GM21619 (cell line): Measurements from ENCODE around the gene ZNF366.

Source experiments
- ATAC-seq: cut with Tn5 transposase; IDR thresholded peaks from one replicate; pipeline ENCODE4 v1.9.1; 2021; ENCODE audit not compliant: unreplicated experiment

ZNF366 gene, protein sequence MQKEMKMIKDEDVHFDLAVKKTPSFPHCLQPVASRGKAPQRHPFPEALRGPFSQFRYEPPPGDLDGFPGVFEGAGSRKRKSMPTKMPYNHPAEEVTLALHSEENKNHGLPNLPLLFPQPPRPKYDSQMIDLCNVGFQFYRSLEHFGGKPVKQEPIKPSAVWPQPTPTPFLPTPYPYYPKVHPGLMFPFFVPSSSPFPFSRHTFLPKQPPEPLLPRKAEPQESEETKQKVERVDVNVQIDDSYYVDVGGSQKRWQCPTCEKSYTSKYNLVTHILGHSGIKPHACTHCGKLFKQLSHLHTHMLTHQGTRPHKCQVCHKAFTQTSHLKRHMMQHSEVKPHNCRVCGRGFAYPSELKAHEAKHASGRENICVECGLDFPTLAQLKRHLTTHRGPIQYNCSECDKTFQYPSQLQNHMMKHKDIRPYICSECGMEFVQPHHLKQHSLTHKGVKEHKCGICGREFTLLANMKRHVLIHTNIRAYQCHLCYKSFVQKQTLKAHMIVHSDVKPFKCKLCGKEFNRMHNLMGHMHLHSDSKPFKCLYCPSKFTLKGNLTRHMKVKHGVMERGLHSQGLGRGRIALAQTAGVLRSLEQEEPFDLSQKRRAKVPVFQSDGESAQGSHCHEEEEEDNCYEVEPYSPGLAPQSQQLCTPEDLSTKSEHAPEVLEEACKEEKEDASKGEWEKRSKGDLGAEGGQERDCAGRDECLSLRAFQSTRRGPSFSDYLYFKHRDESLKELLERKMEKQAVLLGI

DNA sequence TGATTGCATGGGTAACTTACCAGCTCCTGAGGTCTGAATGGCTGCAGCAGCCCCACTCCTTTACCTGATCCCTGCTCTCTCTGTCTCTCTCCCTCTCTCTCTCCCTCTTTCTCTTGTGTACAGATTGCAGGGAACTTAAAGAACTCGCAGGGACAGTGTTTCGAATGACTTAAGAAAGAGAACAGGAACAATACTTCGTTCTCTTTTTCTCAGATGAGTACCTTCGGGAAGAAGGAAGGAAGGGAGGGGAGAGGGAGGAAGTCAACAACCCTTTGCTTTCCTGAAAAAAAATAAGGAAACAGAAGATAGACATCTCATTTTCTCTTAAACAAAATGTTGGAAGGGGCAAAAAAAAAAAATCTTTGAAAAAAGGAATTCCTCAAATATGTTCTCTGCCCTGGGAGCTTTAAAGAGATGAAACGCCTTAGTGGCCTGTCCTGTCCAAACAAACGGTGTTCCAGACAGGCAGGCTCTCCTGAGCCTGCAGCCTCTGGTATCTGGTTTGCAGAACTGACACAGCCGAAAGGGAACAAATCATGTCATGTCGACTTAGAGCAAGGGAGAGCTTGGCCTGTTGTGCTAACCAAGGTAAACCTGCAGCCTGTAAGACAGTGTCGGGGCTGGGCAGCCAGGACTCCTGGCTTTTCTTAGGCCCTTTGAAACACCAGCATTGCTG lies at the start of gene ZNF366:
TSS of gene ZNF366 (minus strand) at position 180 of the 676 bp plus-strand sequence. CDS start 45,914 bp downstream, outside the sequence.
- no peak for ATAC-seq

DNA sequence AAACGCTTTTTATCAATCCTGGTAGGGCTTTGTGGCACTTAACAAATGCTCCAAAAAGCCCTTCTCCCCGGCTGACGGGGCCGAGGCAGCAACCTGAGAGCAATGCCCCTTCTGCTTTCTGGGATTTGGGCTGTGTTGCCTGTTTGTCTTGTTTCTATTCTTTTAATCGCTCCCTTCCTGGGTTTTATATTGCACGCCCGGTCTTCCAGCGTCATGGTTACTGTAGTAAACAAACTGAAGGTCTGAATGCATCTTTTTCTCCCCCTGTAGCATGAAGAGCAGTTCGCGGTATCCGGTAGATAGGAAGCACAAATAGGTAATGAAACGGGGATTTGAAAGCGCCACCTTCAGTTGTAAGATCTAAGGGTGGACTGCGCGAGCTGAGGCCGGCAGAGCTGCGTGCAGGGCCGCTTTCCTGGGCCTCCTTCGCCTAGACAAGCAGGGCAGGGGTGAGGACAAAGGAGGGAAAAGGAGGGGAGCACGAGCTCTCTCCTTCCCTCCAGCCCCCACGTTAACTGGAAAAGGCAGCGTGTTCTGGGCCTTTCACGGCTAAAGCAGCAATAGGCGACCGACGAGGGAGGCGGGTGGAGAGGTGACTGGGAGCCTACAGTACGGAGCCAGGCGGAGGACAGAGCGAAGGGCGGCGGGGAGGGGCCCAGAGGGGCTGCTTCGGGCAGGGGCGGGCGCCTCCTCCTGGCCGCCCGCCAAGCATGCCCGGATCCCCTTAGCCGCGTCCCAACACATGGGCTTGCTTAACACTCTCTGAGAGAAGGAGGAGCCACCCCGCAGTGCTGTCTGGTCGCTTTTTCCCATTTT lies 49.3 kb upstream of the ZNF366 start:
- peak; percentile 77 for ATAC-seq

DNA sequence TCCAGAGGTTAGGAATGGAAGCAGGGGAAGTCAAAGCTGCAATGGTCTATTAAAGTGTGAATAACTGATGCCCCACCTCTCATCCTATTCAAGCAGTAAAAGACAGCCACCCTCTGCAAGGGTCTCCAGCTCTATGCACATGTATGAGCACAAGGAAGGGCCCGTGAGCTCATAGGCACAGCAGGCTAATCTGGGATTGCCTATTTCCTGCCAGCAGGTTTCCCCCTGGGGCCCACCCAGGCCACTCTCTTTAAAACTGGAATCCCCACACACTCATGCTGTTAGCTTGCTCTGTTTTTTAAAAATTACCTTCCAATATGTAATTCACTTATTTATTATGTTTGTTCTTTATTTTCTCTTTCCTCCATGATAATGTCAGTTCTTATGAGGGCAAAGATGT lies 48.7 kb upstream of the ZNF366 start:
- no peak for ATAC-seq

DNA sequence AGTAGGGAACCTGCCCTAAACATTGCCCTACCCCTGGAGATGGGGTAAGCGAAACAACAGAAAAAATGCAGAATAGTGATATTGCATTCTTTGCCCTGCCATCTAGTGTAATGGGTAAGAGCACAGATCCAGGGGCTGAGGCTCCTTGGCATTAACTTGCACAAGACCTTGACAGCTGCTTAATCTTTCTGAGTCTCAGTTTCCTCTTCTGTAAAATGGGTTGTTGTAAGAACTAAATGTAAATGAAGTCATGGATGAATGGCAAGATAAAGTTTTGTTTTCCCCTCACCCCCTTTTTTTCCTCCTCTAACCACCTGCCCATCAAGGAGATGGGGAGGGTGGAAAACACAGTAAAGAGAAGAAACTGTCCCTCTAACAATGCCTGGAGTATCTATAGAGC lies 47.7 kb upstream of the ZNF366 start:
- ATAC-seq = no peak

DNA sequence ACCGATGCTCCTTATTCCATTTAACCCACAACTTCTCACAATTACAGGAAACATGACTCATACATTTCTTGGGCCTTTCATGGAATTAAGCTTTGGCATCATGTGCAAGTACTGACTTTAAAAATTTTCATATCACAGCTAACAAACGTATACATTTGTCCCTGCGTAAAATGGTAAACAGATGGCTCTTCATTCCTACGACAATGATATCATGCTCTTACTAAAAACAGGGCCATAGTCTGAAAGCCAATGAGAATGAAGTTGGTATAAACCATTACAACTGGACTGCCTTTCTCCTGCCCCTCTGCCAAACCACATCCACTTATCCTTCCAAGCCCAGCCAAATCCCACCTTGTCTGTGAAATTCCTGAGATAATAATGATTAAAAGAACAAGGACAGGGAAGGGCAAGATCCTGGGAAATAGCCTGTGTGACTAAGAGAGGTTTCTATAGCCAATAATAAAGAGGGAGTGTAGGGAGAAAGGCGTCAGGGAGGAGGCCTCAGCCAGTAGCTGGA lies 44.9 kb upstream of the ZNF366 start:
- no peak for ATAC-seq

DNA sequence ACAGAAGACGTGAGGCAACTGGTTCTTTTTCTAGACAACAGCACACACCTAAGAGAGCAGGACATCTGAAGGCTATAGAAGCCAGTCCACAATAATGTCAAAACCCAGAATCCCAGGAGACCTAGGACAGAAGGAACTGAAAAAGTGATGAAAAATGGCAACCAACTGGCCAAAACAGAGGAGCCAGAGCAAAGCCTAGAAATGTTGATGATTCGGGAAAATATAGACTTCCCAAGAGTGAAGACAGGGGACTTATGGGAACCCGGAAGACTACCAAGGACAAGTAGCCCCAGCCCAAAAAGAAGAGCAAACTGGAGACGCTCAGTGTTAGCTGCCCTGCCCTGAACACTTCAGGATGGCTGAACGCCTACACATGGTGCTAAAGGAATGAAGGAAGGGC lies 43.4 kb upstream of the ZNF366 start:
- no peak for ATAC-seq

DNA sequence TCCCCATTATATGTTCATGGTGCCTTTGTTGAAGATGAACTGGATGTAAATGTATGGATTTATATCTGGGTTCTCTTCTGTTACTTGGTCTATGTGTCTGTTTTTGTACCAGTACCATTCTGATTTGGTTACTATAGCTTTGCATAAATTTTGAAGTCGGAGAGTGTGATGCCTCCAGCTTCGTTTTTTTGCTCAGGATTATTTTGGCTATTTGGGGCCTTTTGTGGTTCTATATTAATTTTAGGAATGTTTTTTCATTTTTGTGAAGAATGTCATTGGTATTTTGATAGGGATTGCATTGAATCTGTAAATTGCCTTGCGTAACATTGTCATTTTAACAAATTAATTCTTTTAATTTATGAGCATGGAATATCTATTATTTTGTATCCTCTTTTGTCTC lies 36.6 kb upstream of the ZNF366 start:
- ATAC-seq = no peak

DNA sequence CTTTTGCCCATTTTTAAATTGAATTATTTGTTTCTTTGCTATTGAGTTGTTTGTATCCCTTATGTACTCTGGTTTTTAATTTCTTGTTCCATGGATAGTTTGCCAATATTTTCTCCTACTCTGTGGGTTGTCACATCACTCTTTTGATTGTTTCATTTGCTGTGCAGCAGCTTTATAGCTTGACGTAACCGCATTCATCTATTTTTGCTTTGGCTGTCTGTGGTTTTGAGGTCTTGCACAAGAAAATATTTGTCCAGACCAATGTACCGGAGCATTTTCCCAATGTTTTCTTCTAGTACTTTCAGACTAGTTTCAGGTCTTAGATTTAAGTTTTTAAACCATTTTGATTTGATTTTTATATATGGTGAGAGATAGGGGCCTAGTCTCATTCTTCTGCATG lies 36.2 kb upstream of the ZNF366 start:
- ATAC-seq = no peak

DNA sequence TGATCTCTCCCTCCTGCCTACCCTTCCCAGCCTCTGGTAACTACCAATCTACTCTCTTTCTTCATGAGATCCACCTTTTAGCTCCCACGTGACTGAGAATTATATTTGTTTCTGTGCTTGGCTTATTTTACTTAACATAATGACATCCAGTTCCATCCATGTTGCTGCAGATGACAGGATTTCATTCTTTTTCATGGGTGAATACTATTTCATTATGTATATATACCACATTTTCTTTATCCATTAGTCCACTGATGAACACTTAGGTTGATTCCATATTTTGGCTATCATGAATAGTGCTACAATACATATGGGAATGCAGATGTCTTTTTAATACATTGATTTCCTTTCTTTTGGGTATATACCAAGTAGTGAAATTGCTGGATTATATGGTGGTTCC lies 35.5 kb upstream of the ZNF366 start:
- no peak for ATAC-seq

DNA sequence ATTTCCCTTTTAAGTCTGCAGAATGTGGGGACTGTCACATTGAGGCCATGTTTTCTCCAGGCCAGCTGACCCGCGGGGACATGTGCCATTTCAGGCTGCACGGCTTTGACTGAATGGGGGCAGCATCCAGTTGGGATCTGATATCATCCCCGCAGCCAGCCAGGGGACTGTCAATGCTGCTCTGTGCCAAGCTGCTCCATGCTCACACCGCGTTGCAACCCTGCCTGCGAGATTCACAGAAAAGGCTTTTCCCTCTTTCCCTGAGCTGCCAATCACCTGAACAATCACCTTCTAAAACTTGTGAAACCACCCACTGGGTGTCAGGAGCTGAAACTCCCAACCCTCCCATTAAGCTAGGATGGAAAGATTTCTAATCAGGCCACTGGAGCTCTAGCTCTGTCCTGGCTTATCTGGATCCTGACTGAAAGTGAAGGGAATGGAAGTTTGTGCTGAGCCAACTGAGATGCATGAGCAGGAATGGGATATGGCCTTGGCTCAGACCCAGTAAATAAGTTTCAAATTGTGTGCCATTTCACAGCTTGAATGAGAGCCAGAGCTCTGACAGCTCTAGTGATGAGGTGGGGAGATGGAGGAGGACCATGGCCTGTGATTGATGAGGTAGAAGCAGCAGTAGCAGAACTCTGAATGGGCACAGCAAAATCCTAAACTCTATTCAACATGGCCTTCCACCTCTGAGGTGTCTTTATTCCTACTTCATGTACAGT lies 34.5 kb upstream of the ZNF366 start:
- ATAC-seq = no peak

DNA sequence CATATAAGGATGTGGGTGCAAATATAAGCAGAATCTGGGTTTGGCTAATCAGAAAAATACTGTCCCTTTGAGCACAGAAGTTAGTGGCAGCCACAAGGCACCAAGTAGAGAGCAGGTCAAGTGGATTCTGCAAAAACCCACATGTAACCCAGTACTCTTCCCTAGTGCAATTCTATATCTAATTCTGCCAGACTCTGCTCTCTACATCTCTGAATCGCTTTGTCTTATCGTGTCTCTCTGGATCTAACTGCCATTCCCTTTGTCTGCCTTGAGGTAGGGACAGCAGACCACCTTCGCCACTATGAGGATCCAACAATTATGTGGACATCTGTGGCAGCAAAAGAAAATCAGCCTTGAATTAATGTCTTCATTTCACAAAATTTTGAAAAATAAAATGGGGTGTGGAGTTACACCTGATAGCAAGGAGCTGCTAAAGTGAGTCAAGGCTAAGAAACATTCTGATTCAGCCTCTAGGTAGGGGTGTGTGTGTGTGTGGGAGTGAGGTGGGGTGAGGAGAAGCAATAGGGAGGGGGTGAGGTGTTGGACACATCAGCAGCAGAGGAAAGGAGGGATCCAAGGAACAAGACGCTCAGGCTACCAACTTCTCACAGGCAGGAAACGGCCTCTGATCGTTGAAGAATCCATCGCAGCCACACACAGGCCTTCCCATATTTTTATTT lies 33.7 kb upstream of the ZNF366 start:
- no peak for ATAC-seq

DNA sequence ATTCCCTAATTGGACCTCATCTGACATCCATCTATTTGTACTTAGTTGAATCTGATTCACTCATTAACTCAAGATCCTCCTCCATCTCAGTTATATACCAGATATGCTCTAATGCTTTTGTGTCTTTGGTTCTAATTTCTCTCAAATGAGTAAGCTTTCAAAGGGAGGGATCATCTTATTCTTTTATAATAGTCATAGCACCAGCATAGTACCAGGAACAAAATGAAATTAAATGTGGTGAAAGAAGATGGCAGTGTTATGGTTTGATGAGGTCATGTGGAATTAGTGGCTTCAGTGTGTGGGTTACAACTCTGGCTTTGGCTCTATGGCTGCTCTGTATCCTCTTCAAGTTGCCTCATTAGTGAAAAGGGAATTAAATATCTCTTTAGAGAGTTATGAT lies 32.5 kb upstream of the ZNF366 start:
- ATAC-seq = no peak

DNA sequence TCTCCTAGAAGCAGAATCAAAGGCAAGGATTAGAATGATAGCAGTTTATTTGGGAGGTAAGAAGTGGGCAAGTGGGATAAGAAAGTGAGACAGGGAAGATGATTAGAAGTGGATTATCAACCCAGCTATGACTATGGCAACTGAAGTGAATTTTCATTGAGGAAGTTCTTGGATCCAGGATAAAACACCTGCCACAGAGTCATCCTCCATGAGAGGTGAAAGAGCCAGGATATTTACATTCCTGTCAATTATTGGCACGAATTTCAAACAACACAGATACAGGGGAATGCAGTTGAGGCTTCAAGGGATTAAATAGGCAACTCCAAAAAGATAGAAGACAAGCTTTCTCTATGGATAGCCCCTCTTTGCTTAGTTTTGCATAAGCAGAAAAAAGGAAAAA lies 31.8 kb upstream of the ZNF366 start:
- ATAC-seq = no peak

DNA sequence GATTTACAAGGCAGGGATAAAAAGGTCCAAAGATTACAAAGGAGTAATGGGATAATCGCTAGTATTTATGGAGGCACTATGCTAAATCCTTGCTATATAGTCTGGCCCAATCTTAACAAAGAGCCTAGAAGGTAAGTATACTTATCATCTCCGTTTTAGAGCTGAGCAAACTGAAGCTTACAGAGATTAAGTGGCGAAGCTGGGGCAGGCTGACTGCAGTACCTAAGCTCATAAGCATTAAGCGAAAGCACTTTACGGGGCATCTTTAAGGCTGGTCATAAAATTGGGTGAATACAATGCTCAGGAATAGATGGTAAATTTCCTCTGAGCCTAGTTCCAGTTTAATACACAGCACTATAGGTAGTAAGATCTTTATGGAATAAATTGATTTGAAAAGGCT lies 30.0 kb upstream of the ZNF366 start:
- no peak for ATAC-seq

DNA sequence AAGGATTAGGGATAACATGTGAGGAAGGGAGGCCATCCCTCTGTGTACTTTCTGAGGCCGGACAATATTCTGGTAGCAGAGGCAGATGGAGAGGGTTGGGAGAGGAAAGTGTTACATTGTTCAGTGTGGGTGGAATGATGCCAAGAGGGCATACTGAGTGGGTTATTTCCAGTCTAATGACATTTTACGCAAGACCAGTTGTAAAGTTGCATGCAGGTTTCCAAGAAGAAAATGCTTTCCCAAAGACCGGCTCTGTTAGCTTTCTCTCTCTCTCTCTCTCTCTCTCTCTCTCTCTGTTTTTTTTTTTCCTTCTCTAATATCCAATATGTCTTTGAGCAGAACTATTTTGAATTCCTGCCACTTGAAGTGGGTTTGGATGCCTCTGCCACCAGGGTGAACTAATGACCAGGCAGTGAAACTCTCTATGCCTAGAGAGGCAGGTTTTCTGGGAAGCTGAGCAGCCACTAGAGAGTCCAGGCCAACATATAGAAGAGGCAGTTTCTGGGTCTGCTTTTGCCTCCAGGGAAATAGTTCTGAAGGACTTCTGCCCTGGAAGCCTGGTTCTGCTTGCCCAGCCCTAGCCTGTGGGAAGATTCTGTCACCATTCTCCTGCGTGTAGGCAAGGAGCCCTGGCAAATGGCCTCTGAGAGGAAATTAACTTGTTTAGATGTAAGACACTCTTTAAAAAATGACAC lies 24.4 kb upstream of the ZNF366 start:
- ATAC-seq = no peak

DNA sequence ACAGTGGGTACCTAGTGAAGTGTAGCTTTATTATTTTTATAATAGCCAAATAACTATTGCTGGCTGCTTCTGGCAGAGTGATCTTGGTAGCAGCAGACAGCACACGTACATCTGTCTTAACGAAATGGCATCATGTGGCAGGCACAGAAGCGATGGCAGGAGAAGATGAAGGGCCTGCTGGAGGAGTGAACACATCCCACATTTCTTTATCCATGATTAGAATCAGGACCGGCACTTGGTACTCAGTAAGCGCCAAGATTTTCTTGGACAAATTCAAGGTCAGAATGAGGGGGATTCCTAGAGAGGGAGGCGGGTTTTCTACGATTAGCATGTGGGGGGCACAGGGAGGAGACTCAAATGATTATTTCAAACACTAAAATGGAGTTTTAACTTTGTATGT lies 23.0 kb upstream of the ZNF366 start:
- ATAC-seq = no peak

DNA sequence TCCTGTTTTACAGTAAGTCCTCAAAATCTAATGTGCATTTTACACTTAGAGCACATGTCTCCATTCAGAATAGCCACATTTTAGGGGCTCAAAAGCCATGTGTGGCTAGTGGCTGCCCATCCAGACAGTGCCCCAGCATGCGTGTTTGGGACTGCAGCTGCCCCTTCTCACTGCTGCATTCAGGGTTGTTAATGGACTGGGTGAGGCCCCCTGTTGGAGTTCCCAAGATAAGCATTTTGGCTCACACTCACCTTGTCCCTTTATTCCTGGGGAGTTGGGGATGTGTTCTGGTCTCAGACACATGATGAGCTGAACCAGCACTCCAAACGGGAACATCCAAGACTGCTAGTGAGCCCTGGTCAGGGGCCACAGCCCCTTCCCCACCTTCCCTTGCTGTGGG lies 22.2 kb upstream of the ZNF366 start:
- no peak for ATAC-seq

DNA sequence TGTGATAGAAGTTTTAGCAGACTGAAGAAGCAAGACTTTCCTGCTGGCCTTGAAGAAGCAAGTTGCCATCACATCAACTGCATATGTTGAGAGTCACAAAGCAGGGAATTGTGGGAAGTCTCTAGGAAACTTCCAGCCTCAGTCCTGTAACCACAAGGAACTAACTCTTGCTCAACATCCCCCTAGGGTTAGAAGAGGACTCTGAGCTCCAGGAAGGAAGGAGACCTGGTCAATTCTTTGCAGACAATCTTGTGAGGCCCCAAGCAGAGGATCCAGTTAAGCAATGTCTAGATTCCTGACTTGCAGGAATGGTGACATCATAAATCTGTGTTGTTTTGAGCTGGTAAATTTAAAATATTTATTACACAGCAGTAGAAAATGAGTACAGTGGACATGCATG lies 18.6 kb upstream of the ZNF366 start:
- no peak for ATAC-seq

DNA sequence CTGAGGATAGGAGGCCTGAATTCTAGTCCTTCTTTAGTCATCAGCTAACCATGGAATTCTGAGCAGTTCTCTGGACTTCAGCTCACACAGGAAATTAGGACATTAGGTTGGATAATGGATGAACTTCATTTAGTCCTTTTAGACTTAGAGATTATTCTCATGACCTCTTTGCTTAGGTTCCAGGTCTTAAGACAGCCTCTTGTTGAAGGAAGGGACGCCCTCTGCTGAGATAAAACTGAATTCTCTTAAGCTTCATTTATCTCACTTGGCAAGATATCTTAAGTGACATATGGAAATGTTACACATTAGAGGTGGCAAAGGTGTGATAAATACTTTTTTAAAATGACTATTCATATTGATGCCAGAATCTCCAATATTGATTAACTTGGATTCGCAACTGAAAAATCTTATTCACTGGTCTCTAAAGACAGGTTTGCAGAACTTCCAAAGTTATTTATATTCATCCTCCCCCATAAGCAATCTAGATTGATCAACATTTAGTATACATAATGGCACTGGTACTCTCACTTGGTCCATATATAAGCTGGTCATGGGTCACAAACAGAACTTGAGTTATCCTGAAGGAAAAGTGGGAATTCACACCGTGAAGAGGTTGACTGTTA lies 16.9 kb upstream of the ZNF366 start:
- ATAC-seq = peak; percentile 62
